ENCODE data around the gene FAM227A.

- TF ChIP-seq REST (IDR thresholded peaks at IDR 0.05; ENCODE audit: borderline replicate concordance in 1 of 2, low read depth in 1 of 2, low read length in 2 of 2) (no peak), NCOA1 (CRISPR knock-in tag; IDR thresholded peaks at IDR 0.05) (no peak), POLR2A (IDR thresholded peaks at IDR 0.05; ENCODE audit: insufficient read depth in 1 of 2, low read depth in 2 of 2, low read length in 2 of 2) (no peak), RXRA (CRISPR knock-in tag; IDR thresholded peaks at IDR 0.05) (no peak), TAF1 (CRISPR knock-in tag; IDR thresholded peaks at IDR 0.05) (no peak), IKZF4 (CRISPR knock-in tag; IDR thresholded peaks at IDR 0.05; ENCODE audit: borderline replicate concordance, low read depth, not compliant biosample characterization) (no peak), ZNF12 (CRISPR knock-in tag; IDR thresholded peaks at IDR 0.05) (no peak), POLR2AphosphoS5 (IDR thresholded peaks at IDR 0.05; ENCODE audit: low read depth, low read length) (no peak), ZNF776 (CRISPR knock-in tag; IDR thresholded peaks at IDR 0.05) (no peak), ZNF605 (CRISPR knock-in tag; IDR thresholded peaks at IDR 0.05) (no peak)
Measured at GRCh38 chr22:38618258-38618657, 37.9 kb downstream of the FAM227A start.

Data from HepG2 (cell line).